Neutrophil (primary cell): ENCODE measurements around the gene DIP2C.

Experiments used
- H3K27ac ChIP-seq: fragments of 200-600 bp; sonication (generic); 2 replicates; pipeline ENCODE4 v1.5.1; 2016; ENCODE audit warnings: mild to moderate bottlenecking, moderate library complexity
- H3K27me3 ChIP-seq: fragments of 200-600 bp; sonication (generic); 2 replicates; pipeline ENCODE4 v1.6.0; 2016; ENCODE audit warnings: mild to moderate bottlenecking
- H3K36me3 ChIP-seq: fragments of 200-600 bp; sonication (generic); 2 replicates; pipeline ENCODE4 v1.5.1; 2017
- H3K4me1 ChIP-seq, 2 experiments: fragments of 200-600 bp in 1 of 2; sonication (generic) in 1 of 2; 1 replicate in 1 of 2; 2 replicates in 1 of 2; pipeline versions ENCODE4 v1.5.1 to v1.6.1; 2013 to 2016; ENCODE audit warnings: low read depth in 1 of 2, low read length in 1 of 2, mild to moderate bottlenecking in 1 of 2, moderate library complexity in 1 of 2; ENCODE audit not compliant: control insufficient read depth in 1 of 2, insufficient read depth in 1 of 2
- H3K4me3 ChIP-seq, 2 experiments: fragments of 200-600 bp in 1 of 2; sonication (generic) in 1 of 2; 1 replicate in 1 of 2; 2 replicates in 1 of 2; pipeline ENCODE4 v1.5.1; 2013 to 2016; ENCODE audit warnings: low read depth in 1 of 2, low read length in 1 of 2, mild to moderate bottlenecking in 1 of 2, moderate library complexity in 1 of 2
- H3K9me3 ChIP-seq: fragments of 200-600 bp; sonication (generic); 2 replicates; pipeline ENCODE4 v1.5.1; 2016
- CTCF ChIP-seq: fragments of 200-600 bp; sonication (generic); IDR thresholded peaks from 2 replicates; pipeline ENCODE4 v1.5.1; 2016; ENCODE audit warnings: antibody characterized with exemption

DIP2C gene

GRCh38 chr10:230758-231157 lies 458.7 kb downstream of the DIP2C start:
- no peaks in the 10 kb centered on the region for H3K27me3 ChIP-seq
- no peaks in the 10 kb centered on the region for H3K4me1 ChIP-seq
- H3K4me3 ChIP-seq: no peak overlapping the region
- no peaks in the 10 kb centered on the region for H3K9me3 ChIP-seq
- no peak for TF ChIP-seq CTCF
- H3K27ac ChIP-seq: no peak overlapping the region
- no peaks in the 10 kb centered on the region for H3K36me3 ChIP-seq

DNA sequence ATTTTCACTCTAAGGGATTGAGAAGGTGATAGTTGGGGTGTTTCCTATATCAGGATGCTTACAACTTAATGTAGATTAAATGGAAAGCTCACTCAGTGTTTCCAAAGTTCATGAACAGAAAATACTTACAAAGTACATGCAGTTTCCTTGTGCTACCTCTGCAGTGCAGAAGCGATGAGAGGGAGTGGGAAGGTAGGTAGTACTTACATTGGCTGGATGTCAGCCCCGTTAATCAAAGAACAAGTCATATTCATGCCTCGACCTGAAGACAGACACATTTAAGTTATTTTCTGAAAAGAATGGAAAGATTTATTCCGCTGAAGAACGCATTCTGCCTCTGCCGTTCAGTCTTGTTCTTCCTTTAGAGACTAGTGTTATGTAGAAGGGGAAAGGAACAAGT lies 461.1 kb downstream of the DIP2C start:
- Histone ChIP-seq H3K4me1 (no peaks in the 10 kb centered on the region), H3K27me3 (no peaks in the 10 kb centered on the region), H3K9me3 (no peaks in the 10 kb centered on the region), H3K27ac (no peak overlapping the region), H3K4me3 (no peak overlapping the region), H3K36me3 (no peaks in the 10 kb centered on the region)
- TF ChIP-seq CTCF: no peak

DNA sequence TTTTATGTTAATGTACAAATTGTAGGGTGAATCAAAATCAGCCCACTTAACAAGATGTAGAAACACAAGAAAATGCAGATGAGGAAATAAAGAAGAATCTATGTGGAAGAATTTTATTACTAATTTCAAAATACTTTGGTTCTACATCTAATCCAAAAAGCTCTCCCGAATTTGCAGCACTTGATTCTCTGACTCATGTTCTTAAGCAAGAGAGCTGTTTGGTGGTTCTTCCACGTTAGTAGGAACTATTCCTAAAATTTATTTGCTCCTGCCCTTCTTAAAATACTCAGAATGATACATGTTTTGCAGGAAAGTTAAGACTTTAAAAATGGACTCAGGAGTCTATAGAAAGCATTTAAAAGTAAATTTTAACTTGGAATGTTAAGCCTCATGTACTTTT lies 462.5 kb downstream of the DIP2C start:
- H3K27me3 ChIP-seq: no peaks in the 10 kb centered on the region
- H3K4me1 ChIP-seq: no peaks in the 10 kb centered on the region
- no peak for TF ChIP-seq CTCF
- no peak overlapping the region for H3K4me3 ChIP-seq
- no peak overlapping the region for H3K27ac ChIP-seq
- no peaks in the 10 kb centered on the region for H3K9me3 ChIP-seq
- H3K36me3 ChIP-seq: no peaks in the 10 kb centered on the region

- Histone ChIP-seq H3K27me3 (no peaks in the 10 kb centered on the region), H3K9me3 (no peaks in the 10 kb centered on the region), H3K36me3 (no peaks in the 10 kb centered on the region), H3K4me1 (no peaks in the 10 kb centered on the region), H3K4me3 (no peak overlapping the region), H3K27ac (no peak overlapping the region)
- no peak for TF ChIP-seq CTCF
Measured at GRCh38 chr10:226018-226417, 463.4 kb downstream of the DIP2C start.

DNA sequence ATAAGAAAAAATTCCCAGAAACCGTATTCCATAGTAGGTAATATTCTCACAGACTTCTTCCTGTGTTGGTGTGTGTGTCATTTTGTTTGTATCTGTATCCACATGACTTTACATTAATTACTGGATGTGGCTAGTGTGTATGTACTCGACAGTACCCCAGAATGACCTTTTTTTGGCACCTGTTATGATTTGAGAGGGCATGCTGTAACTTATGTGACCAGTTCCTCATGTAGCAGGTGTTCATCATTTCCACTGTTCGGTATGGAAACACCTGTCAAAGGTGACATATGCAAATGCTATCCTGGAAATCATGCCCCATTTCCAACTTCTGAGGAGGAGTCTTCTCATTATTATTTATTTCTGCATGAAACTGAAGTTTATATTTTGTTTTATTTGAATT lies 464.9 kb downstream of the DIP2C start:
- TF ChIP-seq CTCF: no peak
- Histone ChIP-seq H3K27ac (no peak overlapping the region), H3K36me3 (no peaks in the 10 kb centered on the region), H3K9me3 (no peaks in the 10 kb centered on the region), H3K4me1 (no peaks in the 10 kb centered on the region), H3K27me3 (no peaks in the 10 kb centered on the region), H3K4me3 (no peak overlapping the region)
